NCI-H1436 (cell line): ENCODE results near the gene CYP4Z1.
"Not testable (repeated sequence)": the region's sequence is repeated elsewhere in the genome, so short reads cannot be mapped to it uniquely, and the experiment has no call there.

ENCODE experiments used
- DNase-seq: peaks from one replicate; lab custom pipeline; 2025; lab: John Stamatoyannopoulos, UW

The CYP4Z1 gene, protein sequence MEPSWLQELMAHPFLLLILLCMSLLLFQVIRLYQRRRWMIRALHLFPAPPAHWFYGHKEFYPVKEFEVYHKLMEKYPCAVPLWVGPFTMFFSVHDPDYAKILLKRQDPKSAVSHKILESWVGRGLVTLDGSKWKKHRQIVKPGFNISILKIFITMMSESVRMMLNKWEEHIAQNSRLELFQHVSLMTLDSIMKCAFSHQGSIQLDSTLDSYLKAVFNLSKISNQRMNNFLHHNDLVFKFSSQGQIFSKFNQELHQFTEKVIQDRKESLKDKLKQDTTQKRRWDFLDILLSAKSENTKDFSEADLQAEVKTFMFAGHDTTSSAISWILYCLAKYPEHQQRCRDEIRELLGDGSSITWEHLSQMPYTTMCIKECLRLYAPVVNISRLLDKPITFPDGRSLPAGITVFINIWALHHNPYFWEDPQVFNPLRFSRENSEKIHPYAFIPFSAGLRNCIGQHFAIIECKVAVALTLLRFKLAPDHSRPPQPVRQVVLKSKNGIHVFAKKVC

DNA sequence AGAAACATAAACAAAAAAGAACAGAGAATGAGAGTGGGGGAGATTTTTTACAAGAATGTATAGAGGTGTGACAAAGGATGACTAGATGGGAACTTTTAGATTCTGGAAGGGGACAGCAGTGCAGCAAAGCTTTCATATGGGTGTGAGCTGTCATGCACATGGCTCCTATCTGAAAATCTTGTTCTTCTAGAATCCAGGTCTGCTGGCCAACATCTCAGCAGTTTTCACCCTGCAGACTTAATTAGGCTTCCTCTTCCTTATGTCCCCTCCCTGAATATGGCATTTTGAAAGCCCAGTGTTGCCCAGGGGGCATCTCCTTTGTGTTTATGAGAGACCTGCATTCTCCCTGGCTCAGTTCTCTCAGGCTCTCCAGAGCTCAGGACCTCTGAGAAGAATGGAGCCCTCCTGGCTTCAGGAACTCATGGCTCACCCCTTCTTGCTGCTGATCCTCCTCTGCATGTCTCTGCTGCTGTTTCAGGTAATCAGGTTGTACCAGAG is at the start of gene CYP4Z1:
Gene CYP4Z1, plus strand, starts transcription at position 135 of the 498 bp plus-strand sequence. Its CDS starts 260 bp downstream, at position 395.
- DNase-seq: no peak

DNA sequence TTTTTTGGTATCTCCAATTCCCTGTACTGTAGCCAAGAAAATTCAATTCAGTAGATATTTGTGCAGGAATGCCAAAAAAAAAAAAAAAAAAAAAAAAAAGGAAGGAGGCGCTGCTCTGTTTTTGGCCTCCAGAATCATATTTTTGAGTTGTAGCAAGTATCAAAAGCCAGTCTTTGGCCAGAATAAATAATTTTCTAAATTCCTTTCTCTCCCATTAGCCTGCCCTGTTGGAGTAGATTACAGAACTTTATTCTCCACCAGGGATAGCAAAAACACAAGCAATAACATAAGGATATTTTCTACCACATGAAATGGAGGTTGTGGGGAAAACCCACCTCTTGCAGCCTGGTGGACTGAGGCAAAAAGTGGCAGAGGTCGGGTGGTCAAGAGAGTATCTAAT is 46.0 kb upstream of the CYP4Z1 start:
- DNase-seq: no peak

DNA sequence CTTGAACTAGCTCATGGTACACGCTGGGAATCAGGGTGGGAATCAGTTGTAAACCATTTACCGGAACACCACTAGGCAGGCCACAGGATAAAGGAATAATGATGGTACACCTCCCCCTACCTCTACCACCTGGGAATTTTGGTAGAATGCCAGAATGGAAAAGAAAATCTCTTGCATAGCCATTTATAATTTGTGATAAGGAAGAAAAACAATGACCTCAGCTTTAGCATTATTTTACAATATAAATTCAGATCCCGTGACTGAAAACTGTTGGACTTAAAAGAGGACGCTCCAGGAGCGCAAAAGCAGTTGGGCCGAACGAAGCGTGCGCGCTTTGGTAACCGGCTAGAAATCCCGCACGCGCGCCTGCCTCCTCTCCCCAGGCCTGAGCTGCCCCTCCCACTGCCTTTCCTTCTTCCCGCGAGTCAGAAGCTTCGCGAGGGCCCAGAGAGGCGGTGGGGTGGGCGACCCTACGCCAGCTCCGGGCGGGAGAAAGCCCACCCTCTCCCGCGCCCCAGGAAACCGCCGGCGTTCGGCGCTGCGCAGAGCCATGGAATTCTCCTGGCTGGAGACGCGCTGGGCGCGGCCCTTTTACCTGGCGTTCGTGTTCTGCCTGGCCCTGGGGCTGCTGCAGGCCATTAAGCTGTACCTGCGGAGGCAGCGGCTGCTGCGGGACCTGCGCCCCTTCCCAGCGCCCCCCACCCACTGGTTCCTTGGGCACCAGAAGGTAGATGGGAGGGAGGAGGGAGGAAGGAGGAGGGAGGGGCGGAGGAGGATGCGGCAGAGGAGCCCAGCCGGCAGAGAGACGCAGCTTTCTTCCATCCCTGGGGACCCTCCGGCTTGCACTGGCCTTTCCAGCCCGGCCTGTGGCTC is 43.5 kb upstream of the CYP4Z1 start, which contains the start of gene CYP4X1:
Gene CYP4X1, plus strand, starts transcription at position 402 of the 873 bp plus-strand sequence. Its CDS starts 149 bp downstream, at position 551.
- no peak for DNase-seq

DNA sequence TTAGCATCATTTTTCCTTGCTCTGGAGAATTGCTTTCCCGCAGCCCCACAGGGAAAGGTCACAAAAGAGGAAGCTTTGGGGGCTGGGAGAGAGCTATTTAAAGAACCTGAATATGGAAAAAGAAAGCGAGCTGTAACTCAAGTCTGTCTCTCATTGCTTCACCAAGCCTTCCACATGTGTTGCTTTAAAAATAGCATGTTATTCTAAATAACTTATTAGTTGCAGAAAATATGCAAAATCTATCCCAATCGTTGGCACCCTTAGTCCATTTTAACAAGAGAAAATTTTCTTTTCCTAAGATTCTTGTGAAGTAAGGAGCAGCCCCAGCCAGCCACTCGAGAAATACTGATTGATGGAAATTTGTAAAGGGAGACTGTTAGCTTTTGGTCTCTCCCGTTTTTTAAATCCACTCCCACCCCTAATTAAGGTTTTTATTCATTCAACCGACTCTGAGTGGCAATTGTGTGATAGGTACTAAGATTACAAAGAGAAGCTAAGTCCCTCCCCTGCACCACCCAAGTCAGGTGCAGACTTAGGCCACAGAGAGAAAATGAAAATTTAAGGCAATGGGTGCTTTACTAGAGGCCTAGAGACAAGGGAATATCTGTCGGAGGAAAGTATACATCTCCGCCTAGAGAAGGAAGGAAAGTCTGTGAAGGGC is 42.8 kb upstream of the CYP4Z1 start:
- no peak for DNase-seq

DNA sequence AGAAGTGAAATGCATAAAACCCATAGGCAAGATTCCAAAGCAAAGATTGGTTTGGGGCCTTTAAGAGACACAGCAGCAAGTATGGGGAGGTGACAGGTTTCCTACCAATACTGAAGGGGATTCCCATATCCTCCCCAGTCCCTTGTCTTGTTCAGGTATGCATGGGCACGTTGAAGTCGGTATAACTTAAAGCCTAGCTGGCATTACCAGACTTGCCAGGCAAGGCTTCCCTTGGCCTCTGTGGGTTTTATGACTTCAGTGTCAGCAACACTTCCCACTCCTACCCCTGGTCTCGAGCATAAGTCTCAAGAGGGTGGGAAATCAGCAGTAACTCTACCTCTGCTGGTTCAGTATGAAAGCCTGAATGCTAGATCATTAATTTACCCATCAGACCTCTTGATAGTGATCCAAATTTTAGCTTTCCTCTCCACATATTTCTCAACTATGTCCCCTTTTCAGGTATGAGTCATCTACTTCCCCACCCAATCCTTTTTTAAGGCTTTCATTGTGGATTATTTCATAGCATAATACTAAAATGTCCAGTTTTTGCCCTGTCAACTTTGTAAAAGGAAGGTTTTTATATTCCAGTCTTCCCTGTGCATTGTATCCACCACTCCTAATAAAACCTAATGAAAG is 36.7 kb upstream of the CYP4Z1 start:
- no peak for DNase-seq

DNA sequence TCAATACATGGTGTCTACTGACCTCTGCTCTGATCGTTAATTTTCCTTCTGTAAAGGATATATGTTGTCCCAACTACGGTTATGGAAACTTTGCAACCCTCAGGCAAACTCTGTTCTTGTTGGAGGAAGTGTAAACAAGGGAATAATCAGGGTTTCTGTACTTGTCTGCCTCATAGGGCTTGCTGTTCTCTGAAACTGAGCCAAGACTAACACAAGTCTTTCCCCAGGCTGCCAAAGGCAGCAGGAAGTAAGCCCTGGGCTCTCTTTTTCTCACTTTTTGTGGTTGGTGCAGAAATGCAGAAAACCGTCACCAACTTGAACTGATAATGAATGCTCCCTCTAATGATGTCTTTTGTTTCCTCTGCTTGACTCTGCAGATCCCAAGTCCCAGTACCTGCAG is 36.0 kb upstream of the CYP4Z1 start:
- no peak for DNase-seq

DNA sequence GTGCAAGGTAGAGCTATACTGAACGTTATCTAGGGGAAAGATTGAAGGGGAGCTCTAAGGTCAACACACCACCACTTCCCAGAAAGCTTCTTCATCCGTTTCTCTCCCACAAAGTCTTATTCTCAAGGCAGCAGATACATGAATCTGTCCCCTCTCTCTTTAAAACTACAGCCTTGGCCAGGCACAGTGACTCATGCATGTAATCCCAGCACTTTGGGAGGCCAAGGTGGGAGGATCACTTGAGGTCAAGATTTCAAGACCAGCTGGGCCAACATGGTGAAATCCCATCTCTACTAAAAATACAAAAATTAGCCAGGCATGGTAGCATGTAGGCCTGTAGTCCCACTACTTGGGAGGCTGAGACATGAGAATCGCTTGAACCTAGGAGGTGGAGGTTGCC is 35.4 kb upstream of the CYP4Z1 start:
- no peak for DNase-seq

DNA sequence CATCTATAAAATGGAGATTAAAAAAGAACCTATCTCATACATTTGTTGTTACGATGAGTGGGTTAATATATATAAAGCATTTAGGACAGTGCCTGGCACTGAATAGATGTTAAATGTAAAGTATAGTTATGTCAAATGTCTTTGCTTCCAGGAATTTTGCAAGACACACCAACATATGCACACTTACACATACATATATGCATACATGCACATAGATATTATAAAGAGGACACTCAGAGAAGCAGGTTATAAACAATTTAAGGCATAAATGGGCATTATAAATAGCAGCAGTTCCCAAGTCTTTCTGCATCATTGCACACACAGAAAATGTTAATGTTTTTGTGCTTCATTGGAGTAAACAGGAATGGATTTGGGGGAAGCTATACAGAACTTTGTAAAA is 30.3 kb upstream of the CYP4Z1 start:
- DNase-seq: no peak

DNA sequence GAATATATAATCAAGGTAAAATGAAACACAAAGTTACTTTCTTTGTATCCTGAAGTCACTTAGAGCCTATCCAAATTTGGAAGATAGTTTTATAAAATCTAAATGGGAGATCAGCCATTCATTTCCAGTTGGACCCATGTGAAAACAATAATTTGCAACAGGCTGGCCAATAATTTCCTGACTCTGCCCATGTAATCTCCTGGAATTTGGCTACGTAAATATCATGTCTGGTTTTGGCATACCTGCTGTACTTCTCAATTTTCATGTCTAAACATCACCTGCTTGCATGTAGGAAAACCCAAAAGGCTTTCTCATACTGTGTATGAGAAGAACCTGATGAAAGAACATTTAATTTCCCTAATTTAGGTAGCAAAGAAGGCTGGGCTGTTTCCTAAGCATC is 7.7 kb upstream of the CYP4Z1 start:
- no peak for DNase-seq

DNA sequence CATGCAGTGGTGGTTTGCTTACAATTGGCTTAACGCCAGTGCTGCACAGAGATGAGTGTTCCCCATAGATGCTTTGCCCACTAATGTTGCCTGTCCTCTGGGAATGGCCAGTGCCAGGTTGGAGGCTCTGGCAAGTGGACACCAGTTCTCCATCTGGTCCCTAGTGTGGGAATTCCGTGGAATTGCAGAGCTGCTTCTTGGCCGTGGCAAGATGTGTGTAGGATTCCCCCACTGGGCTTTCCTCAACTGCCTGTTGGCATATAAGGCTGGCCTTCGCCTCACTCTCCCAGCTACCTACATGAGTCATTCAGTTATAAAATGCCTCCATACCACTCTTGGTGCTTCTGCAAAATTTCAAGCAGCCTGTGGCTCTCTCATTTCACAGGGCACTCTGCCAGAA is 2.0 kb downstream of the CYP4Z1 start:
- DNase-seq: not testable (repeated sequence)

DNA sequence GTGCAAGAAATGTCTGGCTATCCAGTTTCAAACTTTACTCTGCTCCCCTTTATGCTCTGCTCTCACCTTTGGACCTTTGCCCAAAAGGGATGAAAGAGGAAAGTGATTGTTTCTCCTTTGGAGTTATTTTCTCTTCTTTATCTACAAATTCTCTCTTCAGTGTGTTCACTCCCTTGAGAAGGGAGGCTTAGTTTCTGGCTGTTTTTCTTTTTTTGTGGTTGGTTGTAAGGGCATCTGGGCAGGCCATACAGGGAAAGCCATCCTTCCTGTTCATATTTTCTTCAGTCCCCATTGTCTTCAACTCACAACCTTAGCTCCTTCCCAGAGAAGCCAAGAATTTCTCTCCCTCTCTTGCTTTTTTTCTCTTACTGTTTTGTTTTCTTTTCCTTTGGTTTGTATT is 2.5 kb downstream of the CYP4Z1 start:
- DNase-seq: not testable (repeated sequence)

DNA sequence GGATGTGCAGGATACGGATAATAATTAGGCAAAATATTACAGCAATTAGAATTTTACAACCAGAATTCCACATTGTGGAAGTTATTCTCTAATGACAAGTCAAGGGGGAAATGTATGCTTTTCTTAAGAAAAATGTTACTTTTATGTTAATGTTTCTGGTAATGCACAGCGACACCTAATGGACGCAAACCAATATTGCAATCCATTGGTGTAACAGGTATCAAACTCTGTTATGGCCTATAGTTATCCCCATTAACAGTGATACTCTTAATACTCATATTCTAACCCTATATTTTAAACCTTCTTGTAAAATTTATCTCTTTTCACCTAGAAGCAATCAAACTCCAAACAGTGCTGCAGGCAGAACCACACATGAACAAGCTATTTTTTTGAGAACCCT is 22.3 kb downstream of the CYP4Z1 start:
- not testable (repeated sequence) for DNase-seq

DNA sequence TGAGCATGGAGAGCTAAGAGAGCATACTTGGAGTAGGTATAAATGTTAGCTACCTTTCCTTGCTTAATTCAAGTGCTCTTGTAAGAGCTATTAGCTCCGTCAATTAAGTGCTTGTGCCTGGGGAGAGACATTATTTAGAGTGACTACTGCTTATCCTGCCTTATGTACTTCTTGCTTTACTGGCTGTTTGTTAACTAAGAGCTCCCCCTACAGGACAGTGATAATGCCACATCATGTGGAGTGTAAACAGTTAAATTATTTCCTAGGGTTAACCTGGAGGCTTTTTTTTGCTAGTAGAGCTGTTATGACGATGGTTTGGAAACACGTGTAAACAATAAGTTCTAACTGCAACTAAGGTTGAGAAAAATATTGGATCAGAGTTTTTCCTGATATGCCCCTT is 24.4 kb downstream of the CYP4Z1 start:
- DNase-seq: not testable (repeated sequence)

DNA sequence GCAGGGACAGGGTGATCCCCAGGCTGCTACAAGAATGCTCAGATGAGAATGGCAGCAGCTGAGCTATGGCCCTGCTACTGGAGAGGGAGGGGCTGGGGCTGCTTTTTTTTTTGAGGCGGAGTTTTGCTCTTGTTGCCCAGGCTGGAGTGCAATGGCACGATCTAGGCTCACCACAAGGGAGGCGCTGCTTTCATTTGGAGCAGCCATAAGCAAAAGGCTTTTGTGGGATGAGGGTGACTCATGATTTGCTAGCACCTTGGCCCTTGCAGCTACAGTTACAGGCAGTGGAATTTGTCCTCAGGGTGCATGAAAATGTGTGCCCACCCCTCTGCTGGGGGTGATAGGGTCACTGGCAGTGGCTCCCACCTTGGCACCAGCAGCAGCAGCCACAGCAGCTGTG is 37.8 kb downstream of the CYP4Z1 start:
- no peak for DNase-seq

DNA sequence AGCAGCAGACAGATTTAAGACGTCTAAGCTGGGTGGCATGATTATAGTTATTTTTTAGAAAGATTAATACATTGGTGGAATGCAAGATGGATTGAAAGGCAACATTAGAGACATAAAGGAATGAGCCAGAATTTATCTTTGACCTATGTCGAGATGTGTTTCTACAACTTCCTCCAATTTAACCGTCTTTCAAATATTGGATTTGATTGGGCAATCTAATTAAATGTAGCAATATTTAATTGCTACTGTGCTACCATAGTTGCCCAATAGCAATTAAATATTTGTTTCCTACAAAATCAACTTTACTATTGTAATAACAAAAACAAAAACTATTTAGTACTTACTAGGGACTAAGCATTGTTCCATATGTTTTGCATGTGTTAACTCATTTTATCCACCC is 39.8 kb downstream of the CYP4Z1 start:
- DNase-seq: no peak

DNA sequence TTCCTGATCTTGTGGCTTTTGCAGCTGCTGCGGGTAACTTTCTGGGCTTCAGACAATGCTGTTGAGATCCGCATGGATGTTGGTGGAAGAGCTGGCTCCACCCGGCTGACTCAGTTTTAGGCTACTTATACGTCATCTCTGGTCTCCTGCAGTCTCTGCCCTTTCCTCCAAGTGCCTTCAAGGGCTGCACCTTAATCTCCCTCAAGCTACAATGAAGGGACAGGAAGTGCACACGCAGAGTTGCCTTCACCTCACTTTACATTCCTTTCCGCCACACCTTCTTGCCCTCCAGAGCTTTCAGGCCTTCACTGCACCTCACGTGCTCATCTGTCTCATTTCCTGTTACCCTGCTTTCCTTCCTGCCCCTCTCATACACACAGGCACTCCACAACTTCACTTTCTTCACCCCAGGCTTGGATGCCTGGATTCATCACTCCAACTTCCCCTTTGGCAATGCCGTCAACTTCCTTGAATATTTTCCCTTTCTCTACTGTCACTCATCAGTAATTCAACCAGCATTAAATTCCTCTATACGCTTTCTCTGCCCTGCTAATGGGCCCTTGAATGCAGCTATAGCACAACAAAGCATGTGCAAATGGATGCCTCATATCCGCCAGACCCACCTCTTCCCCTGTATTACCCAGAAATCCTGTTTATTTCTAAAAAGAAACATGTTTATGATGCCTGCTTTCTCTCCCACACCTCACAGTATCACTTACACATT is 41.0 kb downstream of the CYP4Z1 start:
- DNase-seq: not testable (repeated sequence)

DNA sequence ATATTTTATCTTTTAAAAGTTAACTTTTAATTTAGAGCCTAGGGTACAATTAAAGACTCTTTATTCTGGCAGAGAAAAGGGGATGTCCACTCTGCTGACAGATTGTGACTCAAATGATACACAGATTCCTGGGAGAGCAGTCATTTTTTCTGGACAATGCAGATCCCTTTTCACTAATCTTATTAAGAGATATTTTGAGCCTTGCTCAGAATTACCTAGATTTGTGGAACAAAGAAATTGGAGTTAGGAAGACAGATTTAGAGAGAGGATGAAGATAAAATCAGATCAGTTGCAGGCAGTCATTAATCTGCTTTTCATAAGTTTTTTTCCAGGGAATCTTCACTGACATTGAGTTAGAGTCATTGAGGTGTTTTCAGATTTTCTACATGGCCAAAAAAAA is 42.5 kb downstream of the CYP4Z1 start:
- DNase-seq: not testable (repeated sequence)

DNA sequence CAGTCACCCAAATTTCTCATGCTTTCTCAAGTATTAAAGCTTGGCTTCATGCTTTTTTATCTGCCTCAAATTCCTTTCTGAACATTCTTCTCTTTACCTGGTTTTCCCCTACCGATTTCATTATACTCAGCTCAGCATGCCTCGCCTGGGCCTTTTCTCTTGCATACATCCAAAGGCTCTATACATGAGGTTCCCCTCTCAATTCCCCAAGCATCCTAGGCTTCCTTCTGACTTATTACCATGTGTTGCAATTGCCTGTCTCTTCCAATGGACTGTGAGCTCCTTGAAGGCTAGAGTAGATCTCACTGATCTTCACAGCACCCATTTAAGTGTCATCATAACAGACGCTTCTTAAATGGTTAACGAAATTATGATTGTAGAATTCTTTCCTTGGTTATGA is 46.1 kb downstream of the CYP4Z1 start:
- DNase-seq: no peak

DNA sequence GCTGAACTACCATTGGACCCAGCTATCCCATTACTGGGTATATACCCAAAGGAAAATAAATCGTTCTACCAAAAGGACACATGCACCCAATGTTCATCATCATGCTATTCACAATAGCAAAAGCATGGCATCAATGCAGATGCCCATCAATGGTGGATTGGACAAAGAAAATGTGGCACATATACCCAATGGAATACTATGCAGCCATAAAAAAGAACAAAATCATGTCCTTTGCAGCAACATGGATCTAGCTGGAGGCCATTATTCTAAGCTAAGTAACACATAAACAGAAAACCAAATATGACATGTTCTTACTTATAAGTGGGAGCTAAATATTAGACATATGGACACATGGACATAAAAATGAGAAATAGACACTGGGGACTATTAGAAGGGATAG is 54.0 kb downstream of the CYP4Z1 start:
- DNase-seq: not testable (repeated sequence)

DNA sequence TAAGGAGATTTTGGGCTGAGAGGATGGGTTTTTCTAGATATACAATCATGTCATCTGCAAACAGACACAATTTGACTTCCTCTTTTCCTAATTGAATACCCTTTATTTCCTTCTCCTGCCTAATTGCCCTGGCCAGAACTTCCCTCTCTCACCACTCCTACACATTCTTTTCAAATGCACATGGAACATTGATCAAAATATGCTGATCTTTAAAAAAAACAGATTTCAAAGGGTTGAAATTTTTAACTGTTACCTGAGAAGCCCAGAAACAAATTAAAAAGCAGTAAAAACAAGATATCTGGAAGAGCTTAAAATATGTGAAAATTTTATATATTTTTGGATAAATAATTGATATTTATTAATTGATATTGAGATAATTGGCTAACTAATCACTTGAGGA is 57.8 kb downstream of the CYP4Z1 start:
- not testable (repeated sequence) for DNase-seq

DNA sequence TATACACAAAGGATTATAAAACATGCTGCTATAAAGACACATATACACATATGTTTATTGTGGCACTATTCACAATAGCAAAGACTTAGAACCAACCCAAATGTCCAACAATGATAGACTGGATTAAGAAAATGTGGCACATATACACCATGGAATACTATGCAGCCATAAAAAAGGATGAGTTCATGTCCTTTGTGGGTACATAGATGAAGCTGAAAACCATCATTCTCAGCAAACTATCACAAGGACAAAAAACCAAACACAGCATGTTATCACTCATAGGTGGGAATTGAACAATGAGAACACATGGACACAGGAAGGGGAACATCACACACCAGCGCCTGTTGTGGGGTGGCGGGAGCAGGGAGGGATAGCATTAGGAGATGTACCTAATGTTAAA is 60.0 kb downstream of the CYP4Z1 start:
- not testable (repeated sequence) for DNase-seq
